WI38 (cell line): Measurements from ENCODE around the gene CIAO2B.

Experiments used
- H3K4me3 ChIP-seq: 2 replicates; pipeline ENCODE4 v1.5.1; 2011; ENCODE audit warnings: low read depth, mild to moderate bottlenecking, control low read depth, low read length
- TF ChIP-seq, protein P1 (sequence below): IDR thresholded peaks from 2 replicates; pipeline ENCODE4 v1.5.1; 2012; ENCODE audit warnings: low read depth, mild to moderate bottlenecking, control low read depth, low read length

Gene CIAO2B

DNA sequence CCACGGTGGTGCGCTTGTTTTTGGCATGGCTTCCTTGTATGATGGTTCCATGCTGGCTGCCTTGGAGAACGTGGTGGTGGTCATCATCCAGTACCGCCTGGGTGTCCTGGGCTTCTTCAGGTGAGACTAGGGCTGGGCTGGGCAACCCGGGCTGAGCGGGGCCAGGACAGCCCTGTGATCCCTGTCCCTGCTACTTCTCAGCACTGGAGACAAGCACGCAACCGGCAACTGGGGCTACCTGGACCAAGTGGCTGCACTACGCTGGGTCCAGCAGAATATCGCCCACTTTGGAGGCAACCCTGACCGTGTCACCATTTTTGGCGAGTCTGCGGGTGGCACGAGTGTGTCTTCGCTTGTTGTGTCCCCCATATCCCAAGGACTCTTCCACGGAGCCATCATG is 6.0 kb upstream of the CIAO2B start:
- TF ChIP-seq, protein P1, sequence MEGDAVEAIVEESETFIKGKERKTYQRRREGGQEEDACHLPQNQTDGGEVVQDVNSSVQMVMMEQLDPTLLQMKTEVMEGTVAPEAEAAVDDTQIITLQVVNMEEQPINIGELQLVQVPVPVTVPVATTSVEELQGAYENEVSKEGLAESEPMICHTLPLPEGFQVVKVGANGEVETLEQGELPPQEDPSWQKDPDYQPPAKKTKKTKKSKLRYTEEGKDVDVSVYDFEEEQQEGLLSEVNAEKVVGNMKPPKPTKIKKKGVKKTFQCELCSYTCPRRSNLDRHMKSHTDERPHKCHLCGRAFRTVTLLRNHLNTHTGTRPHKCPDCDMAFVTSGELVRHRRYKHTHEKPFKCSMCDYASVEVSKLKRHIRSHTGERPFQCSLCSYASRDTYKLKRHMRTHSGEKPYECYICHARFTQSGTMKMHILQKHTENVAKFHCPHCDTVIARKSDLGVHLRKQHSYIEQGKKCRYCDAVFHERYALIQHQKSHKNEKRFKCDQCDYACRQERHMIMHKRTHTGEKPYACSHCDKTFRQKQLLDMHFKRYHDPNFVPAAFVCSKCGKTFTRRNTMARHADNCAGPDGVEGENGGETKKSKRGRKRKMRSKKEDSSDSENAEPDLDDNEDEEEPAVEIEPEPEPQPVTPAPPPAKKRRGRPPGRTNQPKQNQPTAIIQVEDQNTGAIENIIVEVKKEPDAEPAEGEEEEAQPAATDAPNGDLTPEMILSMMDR: no peak
- H3K4me3 ChIP-seq: no peak overlapping the region

DNA sequence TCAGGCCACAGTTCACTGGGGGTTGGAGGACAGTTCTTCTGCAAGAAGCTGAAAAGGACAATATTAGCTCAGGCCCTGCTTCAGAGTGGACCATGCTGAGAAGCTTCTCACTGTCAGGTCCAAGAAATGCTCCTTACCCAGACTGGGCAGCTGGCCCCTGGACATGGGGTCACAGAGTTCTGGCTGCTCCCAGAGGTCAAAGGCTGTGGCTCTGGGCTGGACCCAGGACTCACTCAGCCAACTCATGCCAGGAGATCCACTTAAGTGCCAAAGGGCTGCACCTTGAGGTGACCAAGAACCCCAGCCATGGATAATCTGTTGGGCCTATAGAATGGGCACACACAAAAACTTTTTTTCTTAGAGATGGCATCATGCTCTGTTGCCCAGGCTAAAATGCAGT is 5.2 kb upstream of the CIAO2B start:
- no peak overlapping the region for H3K4me3 ChIP-seq
- TF ChIP-seq, protein P1: no peak

DNA sequence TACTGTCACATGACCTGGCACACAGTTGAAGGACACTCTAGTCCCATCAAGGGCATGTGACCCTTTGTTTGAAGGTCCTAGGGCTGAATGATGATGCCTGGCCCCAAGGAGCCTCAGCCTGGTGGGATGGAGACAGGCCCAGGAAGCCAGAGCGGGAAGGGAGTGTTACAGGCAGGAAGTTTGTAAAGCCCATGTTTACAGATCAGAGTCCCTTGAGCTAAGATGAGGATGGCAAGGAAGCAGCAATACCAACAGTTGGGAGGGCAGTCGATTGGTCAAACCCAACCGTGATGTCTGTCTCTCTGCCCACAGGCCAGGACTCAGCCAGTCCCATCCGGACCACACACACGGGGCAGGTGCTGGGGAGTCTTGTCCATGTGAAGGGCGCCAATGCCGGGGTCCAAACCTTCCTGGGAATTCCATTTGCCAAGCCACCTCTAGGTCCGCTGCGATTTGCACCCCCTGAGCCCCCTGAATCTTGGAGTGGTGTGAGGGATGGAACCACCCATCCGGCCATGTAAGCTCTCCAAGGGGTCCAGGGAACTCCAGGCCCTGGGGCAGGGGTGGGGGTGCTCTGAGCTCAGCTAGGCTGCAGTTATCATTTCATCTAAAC is 3.6 kb upstream of the CIAO2B start:
- TF ChIP-seq, protein P1: no peak
- no peak overlapping the region for H3K4me3 ChIP-seq

DNA sequence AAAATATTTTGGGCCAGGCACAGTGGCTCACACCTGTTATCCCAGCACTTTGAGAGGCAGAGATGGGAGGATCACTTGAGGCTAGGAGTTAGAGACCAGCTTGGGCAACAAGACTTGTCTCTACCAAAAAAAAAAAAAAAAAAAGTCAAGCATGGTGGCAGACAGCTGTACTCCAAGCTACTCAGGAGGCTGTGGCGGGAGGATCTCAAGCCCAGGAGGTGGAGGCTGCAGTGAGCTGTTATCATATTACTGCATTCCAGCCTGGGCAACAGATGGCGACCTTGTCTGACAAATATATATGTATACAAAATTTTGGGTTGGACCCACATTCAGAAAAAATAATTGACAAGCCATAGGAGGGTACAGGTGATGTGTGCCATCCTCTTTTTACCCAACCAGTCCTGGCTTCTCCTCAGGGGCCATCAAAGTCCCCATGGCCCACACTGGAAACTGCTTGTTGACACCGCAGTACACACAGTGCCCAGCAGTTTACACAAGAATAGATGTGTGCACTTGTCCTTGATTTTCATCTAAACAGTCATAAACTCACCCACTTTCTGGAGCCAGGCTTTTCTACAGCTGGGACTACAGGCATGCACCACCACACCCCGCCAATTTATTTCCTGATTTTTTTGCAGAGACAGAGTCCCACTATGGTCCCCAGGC is 2.8 kb upstream of the CIAO2B start:
- H3K4me3 ChIP-seq: no peak overlapping the region
- TF ChIP-seq, protein P1: no peak

DNA sequence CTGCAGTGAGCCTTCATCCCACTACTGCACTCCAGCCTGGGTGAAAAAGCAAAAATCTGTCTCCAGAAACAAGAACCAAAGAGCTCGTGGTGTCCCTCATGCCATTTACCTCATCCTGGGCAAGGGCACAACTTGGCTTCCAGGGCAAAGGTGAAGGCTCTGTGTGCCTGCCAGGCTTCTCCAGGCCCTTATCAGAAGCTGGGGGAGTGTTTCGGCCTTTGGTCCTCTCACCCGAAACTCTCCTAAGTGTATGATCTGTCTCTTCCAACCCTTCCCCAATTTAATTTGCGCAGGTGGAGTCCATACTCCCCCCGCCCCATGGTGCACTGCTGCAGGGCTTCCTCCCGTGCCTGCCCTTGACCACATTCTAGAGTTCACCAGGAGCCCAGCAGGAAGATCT is 2.3 kb upstream of the CIAO2B start:
- TF ChIP-seq, protein P1: no peak
- H3K4me3 ChIP-seq: no peak overlapping the region; the same call in 1 of the 2 replicates

DNA sequence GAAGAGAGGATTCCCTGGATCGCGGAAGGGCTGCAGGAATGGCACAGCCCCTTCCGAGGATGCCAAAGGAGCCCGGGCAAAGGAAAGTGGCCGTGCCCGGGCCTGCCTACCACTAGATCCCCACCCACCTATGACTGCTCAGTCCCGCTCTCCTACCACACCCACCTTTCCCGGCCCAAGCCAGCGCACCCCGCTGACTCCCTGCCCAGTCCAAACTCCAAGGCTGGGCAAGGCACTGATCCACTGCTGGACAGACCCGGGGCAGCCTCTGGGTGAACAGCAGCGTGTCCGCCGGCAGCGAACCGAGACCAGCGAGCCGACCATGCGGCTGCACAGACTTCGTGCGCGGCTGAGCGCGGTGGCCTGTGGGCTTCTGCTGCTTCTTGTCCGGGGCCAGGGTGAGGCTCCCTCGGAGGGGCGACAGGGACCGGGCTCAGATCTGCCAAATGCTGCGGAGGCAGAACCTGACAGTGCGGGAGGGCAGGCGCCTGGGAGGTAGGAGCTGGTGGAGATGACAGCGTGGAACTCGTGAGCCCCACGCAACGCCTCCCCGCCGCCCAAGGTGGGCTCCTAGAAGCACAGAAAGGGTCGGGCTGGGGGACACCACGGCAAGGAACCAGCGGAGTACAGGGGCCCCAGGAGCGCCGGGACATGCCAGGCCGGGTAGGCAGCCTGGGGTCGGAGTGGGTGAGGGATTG is 1.3 kb upstream of the CIAO2B start, which contains the start of gene CES2:
Gene CES2, plus strand, starts transcription at position 203 of the 698 bp plus-strand sequence. Its CDS starts 120 bp downstream, at position 323.
- TF ChIP-seq, protein P1: no peak
- peak within 1 kb of the TSS; percentile 100 for H3K4me3 ChIP-seq

DNA sequence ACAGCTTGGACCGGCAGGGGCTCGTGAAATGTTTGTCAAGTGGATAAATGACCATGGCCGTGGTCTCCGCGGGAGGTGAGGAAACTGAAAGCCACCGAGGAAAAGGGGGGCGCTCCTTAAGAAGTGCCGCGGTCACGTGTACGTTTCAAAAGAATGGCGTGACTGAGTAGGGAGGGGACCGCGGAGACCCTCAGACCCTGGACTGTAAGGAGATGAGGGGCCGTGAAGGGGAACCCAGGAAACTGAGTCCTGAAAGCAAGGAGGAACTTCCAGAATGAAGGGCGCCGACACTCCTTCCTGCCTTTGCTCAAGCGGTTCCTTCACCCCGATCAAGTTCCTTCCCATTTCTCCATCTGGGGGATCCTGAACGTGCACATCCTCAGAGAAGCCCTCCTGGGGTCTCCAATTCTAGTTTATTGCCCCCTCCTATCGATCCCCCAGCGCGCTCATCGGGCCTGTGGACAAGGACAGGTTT is 674 bp upstream of the CIAO2B start:
- peak overlapping the region; percentile 100 for H3K4me3 ChIP-seq
